Neural progenitor cell (in vitro differentiated cells): Measurements from ENCODE around the gene LAG3. TPM values are rescaled to one million over a fixed set of nuclear protein-coding genes. Genes with fewer than 3 reads are reported as not detected.

Experiments used
- DNase-seq: peaks from one replicate; pipeline ENCODE4 v3.0.0-alpha.2; 2016; ENCODE audit warnings: low spot score
- H2AFZ ChIP-seq: fragments of 200-600 bp; sonication (generic); replicated peaks from 2 replicates; pipeline ENCODE4 v1.6.1; 2016; ENCODE audit warnings: antibody characterized with exemption
- H3F3A ChIP-seq: fragments of 200-600 bp; sonication (generic); 2 replicates; pipeline ENCODE4 v1.6.1; 2016; ENCODE audit warnings: antibody characterized with exemption, low read depth
- H3K27ac ChIP-seq: fragments of 200-600 bp; sonication (generic); 2 replicates; pipeline ENCODE4 v1.5.1; 2016; ENCODE audit warnings: mild to moderate bottlenecking
- H3K27me3 ChIP-seq: fragments of 200-600 bp; sonication (generic); 2 replicates; pipeline ENCODE4 v1.6.1; 2016; ENCODE audit warnings: mild to moderate bottlenecking, moderate library complexity
- H3K36me3 ChIP-seq: fragments of 200-600 bp; sonication (generic); 2 replicates; pipeline ENCODE4 v1.5.1; 2016
- H3K4me1 ChIP-seq: fragments of 200-600 bp; sonication (generic); 2 replicates; pipeline ENCODE4 v1.6.1; 2016; ENCODE audit warnings: mixed run types
- H3K4me2 ChIP-seq: fragments of 200-600 bp; sonication (generic); 2 replicates; pipeline ENCODE4 v1.6.1; 2016
- H3K4me3 ChIP-seq: fragments of 200-600 bp; sonication (generic); 2 replicates; pipeline ENCODE4 v1.5.1; 2016
- H3K79me2 ChIP-seq: fragments of 200-600 bp; sonication (generic); 2 replicates; pipeline ENCODE4 v1.6.1; 2016; ENCODE audit warnings: low read depth
- H3K9ac ChIP-seq: fragments of 200-600 bp; sonication (generic); 2 replicates; pipeline ENCODE4 v1.6.1; 2016
- H3K9me3 ChIP-seq: fragments of 200-600 bp; sonication (generic); 2 replicates; pipeline ENCODE4 v1.5.1; 2016; ENCODE audit warnings: low read depth
- H4K20me1 ChIP-seq: fragments of 200-600 bp; sonication (generic); 2 replicates; pipeline ENCODE4 v1.6.1; 2016; ENCODE audit warnings: low read depth
- H3K27ac Mint-ChIP-seq: 3 replicates; pipeline ENCODE4 v1.8.0; 2021; ENCODE audit warnings: mixed read lengths
- H3K27me3 Mint-ChIP-seq: 2 replicates; pipeline ENCODE4 v1.8.0; 2022; ENCODE audit warnings: low read depth, mild to moderate bottlenecking, inconsistent platforms, moderate library complexity, mixed read lengths; ENCODE audit not compliant: insufficient read depth
- H3K36me3 Mint-ChIP-seq: 3 replicates; pipeline ENCODE4 v1.8.0; 2021; ENCODE audit warnings: mixed read lengths
- H3K4me1 Mint-ChIP-seq: 3 replicates; pipeline ENCODE4 v1.8.0; 2021; ENCODE audit warnings: mixed read lengths
- H3K4me3 Mint-ChIP-seq: 3 replicates; pipeline ENCODE4 v1.8.0; 2021; ENCODE audit warnings: mild to moderate bottlenecking, moderate library complexity, mixed read lengths
- H3K9me3 Mint-ChIP-seq: 3 replicates; pipeline ENCODE4 v1.8.0; 2020; ENCODE audit warnings: mixed read lengths
- CTCF ChIP-seq: fragments of 200-600 bp; sonication (generic); IDR thresholded peaks from 2 replicates; pipeline ENCODE4 v1.5.1; 2017; ENCODE audit warnings: antibody characterized with exemption, mild to moderate bottlenecking
- EZH2 ChIP-seq: fragments of 200-600 bp; sonication (generic); IDR thresholded peaks from 2 replicates; pipeline ENCODE4 v1.6.1; 2017; ENCODE audit warnings: antibody characterized with exemption, mild to moderate bottlenecking, moderate library complexity
- EZH2phosphoT487 ChIP-seq: fragments of 200-600 bp; sonication (generic); IDR thresholded peaks from 2 replicates; pipeline ENCODE4 v1.6.1; 2017; ENCODE audit warnings: antibody characterized with exemption
- total RNA-seq: library from RNA; depleted of rRNA; stranded (reverse); fragments of >200 nt; gene quantifications from 2 replicates; pipeline ENCODE4 v1.2.3, GENCODE V29; 2015; ENCODE audit warnings: low replicate concordance

The LAG3 gene
- total RNA-seq, 1 donor from 2014 or later: 0.45 TPM

GRCh38 chr12:6751767-6752166, 20.6 kb upstream of the LAG3 start:
- no peak for DNase-seq
- H3K9me3 Mint-ChIP-seq: no peaks in the 10 kb centered on the region
- peaks cover 3% of the 10 kb centered on the region for H3K27me3 Mint-ChIP-seq
- H3K4me3 Mint-ChIP-seq: peak overlapping the region; percentile 96
- H3F3A ChIP-seq: peaks cover 19% of the 10 kb centered on the region
- H3K9ac ChIP-seq: no peak overlapping the region
- H3K36me3 Mint-ChIP-seq: peaks cover 20% of the 10 kb centered on the region
- H4K20me1 ChIP-seq: peaks cover 17% of the 10 kb centered on the region
- H3K27ac Mint-ChIP-seq: no peak overlapping the region
- peak overlapping the region; percentile 81 for H3K4me2 ChIP-seq
- peaks cover 4% of the 10 kb centered on the region for H3K36me3 ChIP-seq
- H2AFZ ChIP-seq: no peak overlapping the region
- peak overlapping the region; percentile 89 for H3K4me3 ChIP-seq
- H3K4me1 Mint-ChIP-seq: peaks cover 24% of the 10 kb centered on the region
- H3K27me3 ChIP-seq: no peaks in the 10 kb centered on the region
- TF ChIP-seq CTCF: no peak
- TF ChIP-seq EZH2phosphoT487: no peak
- no peak for TF ChIP-seq EZH2
- peaks cover 17% of the 10 kb centered on the region for H3K4me1 ChIP-seq
- no peak overlapping the region for H3K27ac ChIP-seq
- peaks cover 21% of the 10 kb centered on the region for H3K79me2 ChIP-seq
- no peaks in the 10 kb centered on the region for H3K9me3 ChIP-seq

- Mint-ChIP-seq H3K27ac (peak overlapping the region; percentile 96), H3K27me3 (peaks cover 3% of the 10 kb centered on the region), H3K36me3 (peaks cover 15% of the 10 kb centered on the region), H3K4me1 (peaks cover 28% of the 10 kb centered on the region), H3K9me3 (no peaks in the 10 kb centered on the region), H3K4me3 (peak overlapping the region; percentile 96)
- peak; percentile 79 for DNase-seq
- Histone ChIP-seq H3F3A (peaks cover 23% of the 10 kb centered on the region), H3K36me3 (peaks cover 4% of the 10 kb centered on the region), H3K9ac (peak overlapping the region; percentile 93), H3K27ac (peak overlapping the region; percentile 94), H2AFZ (no peak overlapping the region), H4K20me1 (peaks cover 17% of the 10 kb centered on the region), H3K4me3 (peak overlapping the region; percentile 89), H3K4me2 (peak overlapping the region; percentile 81), H3K4me1 (peaks cover 20% of the 10 kb centered on the region), H3K79me2 (peaks cover 21% of the 10 kb centered on the region), H3K9me3 (no peaks in the 10 kb centered on the region), H3K27me3 (no peaks in the 10 kb centered on the region)
- peak; percentile 38 for TF ChIP-seq CTCF
- TF ChIP-seq EZH2phosphoT487: no peak
These were observed 20.0 kb upstream of the LAG3 start for GRCh38 chr12:6752167-6752920.

- peak within 1 kb of the TSS; percentile 96 for H3K4me3 Mint-ChIP-seq
- DNase-seq: peak; percentile 97
- Histone ChIP-seq H4K20me1 (peaks cover 17% of the 10 kb centered on the region), H3K4me2 (peak within 1 kb of the TSS; percentile 81), H3K27me3 (no peaks in the 10 kb centered on the region), H2AFZ (peak within 1 kb of the TSS; percentile 11), H3K4me1 (peaks cover 21% of the 10 kb centered on the region), H3K27ac (peak within 1 kb of the TSS; percentile 94), H3K36me3 (peaks cover 4% of the 10 kb centered on the region), H3F3A (peaks cover 24% of the 10 kb centered on the region), H3K9me3 (no peaks in the 10 kb centered on the region), H3K9ac (peak within 1 kb of the TSS; percentile 93), H3K4me3 (peak within 1 kb of the TSS; percentile 89), H3K79me2 (peaks cover 21% of the 10 kb centered on the region)
- H3K36me3 Mint-ChIP-seq: peaks cover 7% of the 10 kb centered on the region
- TF ChIP-seq CTCF (peak; percentile 95), EZH2phosphoT487 (no peak)
- H3K27ac Mint-ChIP-seq: peak within 1 kb of the TSS; percentile 99
- no peaks in the 10 kb centered on the region for H3K9me3 Mint-ChIP-seq
- peaks cover 32% of the 10 kb centered on the region for H3K4me1 Mint-ChIP-seq
- peaks cover 3% of the 10 kb centered on the region for H3K27me3 Mint-ChIP-seq
These were observed 19.2 kb upstream of the LAG3 start, which contains the start of gene MLF2 for GRCh38 chr12:6752921-6753771. MLF2 (minus strand) TSS chr12:6753141; CDS start chr12:6752334, 807 bp downstream.
